ENCODE measurements around the gene ANKFY1. TPM values are rescaled to one million over a fixed set of nuclear protein-coding genes. Genes with fewer than 3 reads are reported as not detected.

The ANKFY1 gene
- total RNA-seq, 2 donors from 2014 or later: 67.6 to 107 TPM

GRCh38 chr17:4161192-4161966 lies 102.4 kb downstream of the ANKFY1 start:
- H3K4me3 Mint-ChIP-seq: no peak overlapping the region
- DNase-seq (ENCODE audit: low spot score): peak; percentile 38
- ATAC-seq: no peak
- H3K9me3 Mint-ChIP-seq: no peaks in the 10 kb centered on the region
- peaks cover 23% of the 10 kb centered on the region for H3K36me3 Mint-ChIP-seq
- no peaks in the 10 kb centered on the region for H3K4me1 Mint-ChIP-seq (ENCODE audit: low read depth in 2 of 2)
- H3K27ac Mint-ChIP-seq: no peak overlapping the region
- no peaks in the 10 kb centered on the region for H3K27me3 Mint-ChIP-seq

GRCh38 chr17:4160294-4160859 lies 103.4 kb downstream of the ANKFY1 start:
- no peaks in the 10 kb centered on the region for H3K4me1 Mint-ChIP-seq (ENCODE audit: low read depth in 2 of 2)
- ATAC-seq: no peak
- H3K36me3 Mint-ChIP-seq: peaks cover 23% of the 10 kb centered on the region
- no peak overlapping the region for H3K27ac Mint-ChIP-seq
- no peak overlapping the region for H3K4me3 Mint-ChIP-seq
- peak; percentile 55 for DNase-seq (ENCODE audit: low spot score)
- H3K9me3 Mint-ChIP-seq: no peaks in the 10 kb centered on the region
- H3K27me3 Mint-ChIP-seq: no peaks in the 10 kb centered on the region

- ATAC-seq (no peak), DNase-seq (ENCODE audit: low spot score) (peak; percentile 51)
- peaks cover 20% of the 10 kb centered on the region for H3K36me3 Mint-ChIP-seq
- no peaks in the 10 kb centered on the region for H3K9me3 Mint-ChIP-seq
- no peak overlapping the region for H3K27ac Mint-ChIP-seq
- no peaks in the 10 kb centered on the region for H3K27me3 Mint-ChIP-seq
- H3K4me3 Mint-ChIP-seq: no peak overlapping the region
- no peaks in the 10 kb centered on the region for H3K4me1 Mint-ChIP-seq (ENCODE audit: low read depth in 2 of 2)
Observed at GRCh38 chr17:4159761-4160160, 104.0 kb downstream of the ANKFY1 start.

GRCh38 chr17:4157618-4158333 lies 106.0 kb downstream of the ANKFY1 start:
- Mint-ChIP-seq H3K27me3 (no peaks in the 10 kb centered on the region), H3K27ac (no peak overlapping the region), H3K4me1 (ENCODE audit: low read depth in 2 of 2) (no peaks in the 10 kb centered on the region), H3K36me3 (peaks cover 15% of the 10 kb centered on the region), H3K4me3 (no peak overlapping the region), H3K9me3 (no peaks in the 10 kb centered on the region)
- ATAC-seq (no peak), DNase-seq (ENCODE audit: low spot score) (peak; percentile 50)

GRCh38 chr17:4156750-4157381 lies 106.9 kb downstream of the ANKFY1 start:
- Mint-ChIP-seq H3K27me3 (no peaks in the 10 kb centered on the region), H3K4me1 (ENCODE audit: low read depth in 2 of 2) (no peaks in the 10 kb centered on the region), H3K4me3 (no peak overlapping the region), H3K27ac (no peak overlapping the region), H3K9me3 (no peaks in the 10 kb centered on the region), H3K36me3 (peaks cover 15% of the 10 kb centered on the region)
- ATAC-seq: no peak
- DNase-seq (ENCODE audit: low spot score): peak; percentile 35

GRCh38 chr17:4155980-4156620 lies 107.7 kb downstream of the ANKFY1 start:
- H3K9me3 Mint-ChIP-seq: no peaks in the 10 kb centered on the region
- H3K4me1 Mint-ChIP-seq (ENCODE audit: low read depth in 2 of 2): no peaks in the 10 kb centered on the region
- no peaks in the 10 kb centered on the region for H3K27me3 Mint-ChIP-seq
- peak in 1 of 2 donors; percentile 51 for ATAC-seq
- no peak for DNase-seq (ENCODE audit: low spot score)
- H3K4me3 Mint-ChIP-seq: no peak overlapping the region
- peaks cover 16% of the 10 kb centered on the region for H3K36me3 Mint-ChIP-seq
- no peak overlapping the region for H3K27ac Mint-ChIP-seq

GRCh38 chr17:4154201-4154600 lies 109.6 kb downstream of the ANKFY1 start:
- ATAC-seq (no peak), DNase-seq (ENCODE audit: low spot score) (no peak)
- Mint-ChIP-seq H3K36me3 (peaks cover 9% of the 10 kb centered on the region), H3K9me3 (no peaks in the 10 kb centered on the region), H3K27me3 (no peaks in the 10 kb centered on the region), H3K4me1 (ENCODE audit: low read depth in 2 of 2) (no peaks in the 10 kb centered on the region), H3K4me3 (no peak overlapping the region), H3K27ac (no peak overlapping the region)

GRCh38 chr17:4152471-4152870 lies 111.3 kb downstream of the ANKFY1 start:
- no peaks in the 10 kb centered on the region for H3K27me3 Mint-ChIP-seq
- no peaks in the 10 kb centered on the region for H3K4me1 Mint-ChIP-seq (ENCODE audit: low read depth in 2 of 2)
- H3K9me3 Mint-ChIP-seq: no peaks in the 10 kb centered on the region
- no peak overlapping the region for H3K4me3 Mint-ChIP-seq
- H3K27ac Mint-ChIP-seq: no peak overlapping the region
- H3K36me3 Mint-ChIP-seq: peaks cover 5% of the 10 kb centered on the region
- ATAC-seq (no peak), DNase-seq (ENCODE audit: low spot score) (no peak)

- H3K4me1 Mint-ChIP-seq (ENCODE audit: low read depth in 2 of 2): no peaks in the 10 kb centered on the region
- H3K9me3 Mint-ChIP-seq: no peaks in the 10 kb centered on the region
- H3K36me3 Mint-ChIP-seq: peaks cover 5% of the 10 kb centered on the region
- H3K27me3 Mint-ChIP-seq: no peaks in the 10 kb centered on the region
- ATAC-seq (no peak), DNase-seq (ENCODE audit: low spot score) (no peak)
- H3K27ac Mint-ChIP-seq: no peak overlapping the region
- H3K4me3 Mint-ChIP-seq: no peak overlapping the region
Observed at GRCh38 chr17:4150096-4150495, 113.7 kb downstream of the ANKFY1 start.

GRCh38 chr17:4148611-4149308 lies 115.0 kb downstream of the ANKFY1 start:
- H3K4me3 Mint-ChIP-seq: no peak overlapping the region
- no peak for ATAC-seq
- DNase-seq (ENCODE audit: low spot score): no peak
- no peaks in the 10 kb centered on the region for H3K27me3 Mint-ChIP-seq
- no peaks in the 10 kb centered on the region for H3K9me3 Mint-ChIP-seq
- H3K4me1 Mint-ChIP-seq (ENCODE audit: low read depth in 2 of 2): peaks cover 6 to 9% of the 10 kb centered on the region in 2 donors
- H3K27ac Mint-ChIP-seq: no peak overlapping the region
- H3K36me3 Mint-ChIP-seq: peaks cover 5% of the 10 kb centered on the region

- no peaks in the 10 kb centered on the region for H3K9me3 Mint-ChIP-seq
- DNase-seq (ENCODE audit: low spot score) (no peak), ATAC-seq (no peak)
- H3K36me3 Mint-ChIP-seq: peaks cover 5% of the 10 kb centered on the region
- no peak overlapping the region for H3K27ac Mint-ChIP-seq
- H3K27me3 Mint-ChIP-seq: no peaks in the 10 kb centered on the region
- no peak overlapping the region for H3K4me3 Mint-ChIP-seq
- peaks cover 6 to 10% of the 10 kb centered on the region in 2 donors for H3K4me1 Mint-ChIP-seq (ENCODE audit: low read depth in 2 of 2)
Observed at GRCh38 chr17:4147751-4148310, 115.9 kb downstream of the ANKFY1 start.

GRCh38 chr17:4146641-4147040 lies 117.1 kb downstream of the ANKFY1 start:
- H3K4me3 Mint-ChIP-seq: no peak overlapping the region

GRCh38 chr17:4144422-4144747 lies 119.4 kb downstream of the ANKFY1 start:
- Mint-ChIP-seq H3K36me3 (peaks cover 4% of the 10 kb centered on the region), H3K27ac (peak overlapping the region; percentile 100), H3K4me3 (peak overlapping the region; percentile 99), H3K4me1 (ENCODE audit: low read depth in 2 of 2) (peaks cover 32 to 39% of the 10 kb centered on the region in 2 donors), H3K27me3 (no peaks in the 10 kb centered on the region), H3K9me3 (no peaks in the 10 kb centered on the region)
- DNase-seq (ENCODE audit: low spot score): no peak
- ATAC-seq: no peak

More at GRCh38 chr17:4146641-4147040, 117.1 kb downstream of the ANKFY1 start:
- no peak for ATAC-seq
- DNase-seq (ENCODE audit: low spot score): no peak
- Mint-ChIP-seq H3K27ac (no peak overlapping the region), H3K4me1 (ENCODE audit: low read depth in 2 of 2) (peaks cover 12 to 16% of the 10 kb centered on the region in 2 donors), H3K27me3 (no peaks in the 10 kb centered on the region), H3K36me3 (peaks cover 9% of the 10 kb centered on the region), H3K9me3 (no peaks in the 10 kb centered on the region)
